HG02759 (cell line): ENCODE data around the gene CRMP1.

Source experiments
- ATAC-seq: cut with Tn5 transposase; IDR thresholded peaks from one replicate; pipeline ENCODE4 v1.9.1; 2021; ENCODE audit warnings: mild to moderate bottlenecking, moderate library complexity; ENCODE audit not compliant: unreplicated experiment

CRMP1 gene

DNA sequence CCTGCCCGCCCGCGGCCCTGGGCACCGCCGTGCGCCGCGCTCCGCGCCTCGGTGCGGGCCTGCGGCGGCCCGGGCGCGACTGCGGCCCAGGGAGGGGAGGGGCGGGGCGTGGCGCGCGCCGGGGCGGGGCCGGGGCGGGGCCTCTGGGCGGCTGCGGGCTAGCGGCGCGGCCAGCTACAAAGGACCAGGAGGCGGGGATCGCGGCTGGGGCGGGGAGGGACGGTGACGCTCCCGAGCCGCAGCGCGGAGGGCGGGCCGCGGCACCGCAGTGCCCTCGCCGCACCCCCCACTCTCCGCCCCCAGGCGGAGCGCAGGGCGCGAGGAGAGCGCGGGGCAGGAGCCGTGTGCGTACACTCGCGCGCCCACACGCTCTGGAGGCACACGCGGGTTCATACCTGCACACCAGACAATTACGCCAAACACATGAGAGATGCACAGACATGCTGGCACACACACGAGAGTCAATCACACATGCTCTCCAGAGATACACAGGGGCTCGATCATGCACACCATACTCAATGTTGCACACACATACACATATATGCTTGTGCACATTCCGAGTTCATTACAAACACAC is at the start of gene CRMP1:
TSS of gene CRMP1 (minus strand) at position 83 of the 577 bp plus-strand sequence. CDS start 117 bp downstream, outside the sequence.
- ATAC-seq: no peak

DNA sequence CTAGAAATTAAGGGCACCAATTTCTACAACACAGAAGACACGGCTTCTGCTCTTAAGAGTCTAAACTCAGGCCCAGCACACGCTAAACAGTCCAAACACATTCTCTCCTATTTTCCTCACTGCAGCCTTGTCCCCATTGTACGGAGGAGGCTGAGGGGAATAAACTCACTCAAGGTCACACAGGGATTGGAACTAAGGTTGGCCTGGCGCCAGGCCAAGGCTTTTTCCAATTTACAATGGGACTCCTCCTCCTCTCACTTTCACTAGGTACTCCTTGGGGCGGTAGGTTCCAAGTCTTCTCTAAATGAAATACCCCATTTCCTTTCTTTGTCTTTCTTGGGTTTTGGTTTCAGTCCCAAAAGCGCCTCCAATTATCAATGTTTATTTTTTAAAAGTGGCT is 48.7 kb upstream of the CRMP1 start:
- ATAC-seq: no peak

DNA sequence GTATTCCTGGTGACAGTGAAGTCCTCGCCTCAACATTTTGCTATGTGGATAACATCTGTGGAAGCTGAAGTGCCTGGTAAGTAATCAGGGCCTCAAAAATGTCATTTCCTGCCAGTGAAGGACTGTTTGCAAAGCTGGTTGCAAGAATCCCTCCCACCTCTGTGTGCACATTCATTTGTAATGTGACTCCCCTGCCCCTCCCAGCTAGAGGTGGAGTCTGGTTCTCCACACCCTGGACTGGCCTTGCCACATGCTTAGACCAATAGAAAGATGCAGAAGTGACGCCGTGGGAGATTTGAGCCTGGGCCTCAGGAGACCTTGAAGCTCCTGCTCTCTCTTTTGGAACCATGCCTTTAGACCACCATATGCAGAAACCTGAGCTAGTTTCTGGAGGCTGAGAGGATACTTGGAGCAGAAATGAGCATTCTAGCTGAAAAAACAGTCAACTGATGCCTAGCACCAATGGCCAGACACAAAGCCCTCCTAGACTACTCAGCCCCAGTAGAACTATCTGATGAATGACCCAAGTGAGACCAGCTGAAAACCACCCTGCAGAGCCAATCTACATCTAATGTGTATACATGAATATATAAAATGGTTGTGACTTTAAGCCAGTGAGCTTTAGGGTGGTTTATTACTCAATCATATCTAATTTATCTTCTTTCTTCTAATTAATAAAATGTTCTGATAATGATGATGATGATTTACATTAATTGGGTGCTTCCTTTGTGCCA is 47.8 kb upstream of the CRMP1 start:
- no peak for ATAC-seq

DNA sequence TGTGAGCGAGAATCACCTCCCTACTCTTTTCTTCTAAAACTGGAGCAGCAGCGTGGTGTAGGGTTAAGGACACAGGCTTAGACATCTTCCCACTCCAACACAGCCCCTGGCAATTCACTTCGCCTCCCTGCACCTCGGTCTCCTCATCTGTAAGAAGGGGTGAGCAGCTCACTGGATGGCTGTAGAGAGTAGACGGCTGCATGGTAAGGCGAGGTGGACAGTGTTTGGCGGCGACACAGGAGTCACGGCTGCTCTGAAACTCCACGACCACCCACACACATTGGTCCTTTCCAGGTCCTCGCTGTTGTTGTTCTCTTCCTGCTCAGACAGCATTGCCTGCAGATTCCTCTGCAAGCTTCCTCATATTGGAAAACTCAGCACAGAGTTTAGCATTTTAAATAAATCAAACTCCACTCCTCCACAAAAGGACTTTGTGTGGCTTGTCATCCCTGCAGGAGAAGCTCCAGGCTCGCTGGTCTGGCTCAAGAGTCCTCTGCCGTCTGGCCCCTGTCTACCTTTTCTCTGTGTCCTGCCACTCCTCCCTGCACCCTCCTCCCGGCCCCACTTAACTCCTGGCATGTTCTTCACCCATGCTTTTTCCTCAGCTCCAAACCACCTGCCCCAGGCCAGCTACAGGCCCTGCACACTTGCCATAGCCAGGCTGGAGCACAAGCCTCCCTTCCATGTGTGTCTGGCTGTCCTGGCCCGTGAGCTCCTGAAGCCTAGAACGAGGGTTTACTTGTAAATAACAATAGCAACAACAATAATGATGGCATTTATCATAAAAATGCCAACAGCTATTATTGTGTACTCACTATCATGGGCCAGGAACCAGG is 41.3 kb upstream of the CRMP1 start:
- ATAC-seq: no peak

DNA sequence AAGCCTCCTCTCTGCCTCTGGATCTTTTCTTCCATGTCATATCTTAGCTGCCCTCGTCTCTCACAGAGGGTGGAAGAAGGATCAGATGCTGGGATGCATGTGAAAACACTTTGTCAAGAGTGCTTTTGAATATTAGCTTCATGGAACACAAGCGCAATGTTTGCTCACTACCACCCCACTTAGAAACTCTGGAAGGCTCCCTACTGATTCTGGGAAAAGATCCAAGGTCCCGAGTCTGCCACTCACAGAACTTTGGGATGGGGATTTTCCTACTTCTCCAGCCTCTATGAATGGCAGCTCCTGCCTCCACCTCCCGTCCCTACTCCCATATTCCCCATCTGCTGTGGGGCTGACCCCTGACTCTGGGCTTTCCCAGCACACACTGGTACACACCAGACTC is 40.2 kb upstream of the CRMP1 start:
- ATAC-seq: no peak

DNA sequence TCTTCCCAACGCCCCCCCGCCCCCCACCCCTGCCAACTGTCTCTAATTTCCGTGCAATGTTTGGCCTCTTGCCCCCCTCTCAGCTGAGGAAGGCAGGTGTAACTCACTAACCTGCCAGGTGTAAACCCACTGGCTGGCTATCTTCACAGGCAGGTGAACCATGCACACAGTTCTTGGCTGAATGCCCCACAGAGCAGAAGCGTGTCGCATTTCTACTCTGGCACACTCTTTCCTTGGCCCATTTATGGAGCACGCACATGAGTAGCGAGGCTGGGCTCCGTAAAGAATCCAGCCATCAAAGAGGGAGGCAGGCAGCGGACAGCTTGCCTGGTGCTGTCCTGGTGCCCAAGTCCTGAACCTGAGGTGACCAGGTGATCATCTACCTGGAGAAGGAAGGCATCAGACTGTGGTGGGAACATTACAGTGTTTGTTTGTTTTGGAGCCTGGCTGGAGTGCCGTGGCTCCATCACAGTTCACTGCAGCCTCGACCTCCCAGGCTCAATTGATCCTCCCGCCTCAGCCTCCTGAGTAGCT is 39.2 kb upstream of the CRMP1 start:
- no peak for ATAC-seq

DNA sequence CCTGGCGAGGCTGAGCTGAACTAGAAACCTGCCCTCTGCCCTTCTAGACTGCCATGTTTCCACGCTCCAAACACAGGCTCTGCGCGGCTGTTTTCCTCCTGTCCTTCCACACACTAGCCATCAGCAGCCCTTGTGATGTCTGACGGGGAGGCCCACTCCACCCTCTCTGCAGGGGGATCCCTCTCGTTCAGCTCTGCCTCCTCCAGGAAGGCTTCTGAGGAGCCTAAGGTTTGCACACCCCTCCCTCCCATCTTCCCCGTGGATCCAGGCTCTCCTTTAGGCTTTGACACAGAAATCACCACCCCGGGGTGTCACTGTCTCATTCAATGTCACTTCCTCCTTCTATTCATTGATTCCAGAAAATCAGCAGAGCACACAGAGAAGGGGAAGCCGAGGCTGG is 38.6 kb upstream of the CRMP1 start:
- ATAC-seq: no peak

DNA sequence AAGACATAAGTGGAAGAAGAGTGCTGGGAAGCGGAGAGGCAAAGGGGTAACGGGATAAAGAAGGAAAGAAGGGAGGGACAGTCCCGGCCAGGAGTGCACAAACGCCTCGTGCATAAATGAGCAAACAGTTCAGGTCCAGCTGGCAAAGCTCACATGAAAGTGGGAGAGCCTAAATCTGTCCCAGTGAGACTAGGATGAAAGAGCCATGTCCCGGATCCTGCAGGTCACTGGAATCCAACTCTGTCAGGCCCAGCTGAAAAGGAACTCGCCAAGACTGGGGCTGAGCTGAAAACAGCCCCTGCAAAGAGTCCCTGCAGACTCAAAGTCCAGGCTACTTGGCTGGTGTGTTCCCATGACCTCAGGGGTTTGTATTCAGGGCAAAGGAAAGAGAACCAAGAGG is 38.0 kb upstream of the CRMP1 start:
- no peak for ATAC-seq

DNA sequence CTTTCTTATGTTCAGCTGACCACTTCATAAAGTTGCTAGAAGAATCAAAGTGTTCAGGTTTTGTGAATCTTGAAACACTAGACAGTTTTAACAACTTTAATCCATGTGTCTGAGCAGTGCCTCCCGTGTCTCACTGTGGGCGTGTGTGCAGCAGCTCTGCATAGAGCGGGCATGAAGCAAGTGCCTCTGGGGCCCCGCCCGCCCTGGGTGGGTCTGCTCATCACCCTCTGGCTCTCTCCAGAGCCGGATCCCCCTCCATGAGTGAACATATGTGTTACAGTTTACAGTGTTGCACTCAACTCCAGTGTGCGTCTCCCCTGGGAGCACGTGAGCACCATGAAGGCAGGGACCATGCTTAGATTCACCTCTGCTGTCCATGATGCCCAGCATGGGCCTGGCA is 37.6 kb upstream of the CRMP1 start:
- ATAC-seq: no peak

DNA sequence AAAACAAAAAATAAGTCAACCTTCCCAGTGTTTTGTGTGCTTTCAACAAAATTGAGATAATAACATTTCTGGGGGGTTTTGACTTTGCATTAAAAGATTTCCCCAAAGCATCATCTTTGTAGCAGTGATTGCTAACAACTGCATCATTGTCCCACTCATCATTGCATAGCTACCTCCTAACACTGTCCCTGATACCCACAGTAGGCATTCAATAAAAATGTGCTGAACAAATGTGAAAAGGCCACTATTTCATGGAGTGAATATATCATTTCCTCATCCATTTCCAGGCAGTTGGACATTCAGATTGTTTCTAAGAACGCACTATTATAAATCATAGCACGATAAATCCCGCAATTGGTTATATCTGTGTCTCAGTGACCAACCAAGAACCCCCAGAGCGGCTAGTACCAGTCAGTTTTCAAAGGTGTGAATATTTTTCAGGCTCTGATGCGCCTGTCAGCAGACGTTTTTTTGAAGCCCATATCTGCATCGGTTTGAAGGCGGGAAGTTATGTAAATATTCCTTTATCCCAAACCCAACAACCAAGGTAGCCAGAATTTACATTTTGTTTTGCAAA is 36.0 kb upstream of the CRMP1 start:
- no peak for ATAC-seq

DNA sequence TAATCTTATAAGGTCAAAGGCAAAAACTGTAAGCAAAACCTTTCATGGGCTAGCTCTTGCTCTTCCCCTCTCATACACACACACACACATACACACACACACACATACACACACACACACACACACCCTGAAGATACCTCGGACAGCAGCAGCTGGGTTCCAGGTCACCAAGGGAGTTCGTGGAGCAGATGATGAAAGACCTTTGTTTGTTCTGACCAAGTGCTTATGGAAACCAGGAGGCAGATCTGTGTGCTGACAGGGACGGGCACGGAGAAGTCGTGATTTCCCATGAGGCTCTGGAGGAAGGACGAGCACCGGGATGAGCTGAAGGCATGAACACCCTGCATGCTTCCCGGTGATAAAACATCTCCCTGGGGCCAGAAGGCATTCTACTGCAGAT is 35.4 kb upstream of the CRMP1 start:
- ATAC-seq: no peak

DNA sequence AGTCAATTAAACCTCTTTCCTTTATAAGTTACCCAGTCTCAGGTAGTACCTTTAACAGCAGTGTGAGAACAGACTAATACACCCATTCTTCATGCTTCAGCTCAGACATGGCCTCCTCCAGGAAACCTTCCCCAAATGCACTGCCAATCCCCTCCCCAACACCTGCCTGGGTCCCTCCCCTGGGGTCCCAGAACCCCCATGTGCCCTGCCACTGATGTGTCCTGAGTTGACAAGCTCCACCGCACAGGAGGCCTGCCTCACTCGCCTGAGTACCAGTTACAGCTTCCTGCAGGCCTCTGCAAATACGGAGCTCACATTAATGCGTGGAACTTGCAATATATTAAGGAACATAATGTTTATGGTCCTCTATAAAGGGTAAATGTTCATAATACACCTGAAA is 34.9 kb upstream of the CRMP1 start:
- ATAC-seq: no peak

DNA sequence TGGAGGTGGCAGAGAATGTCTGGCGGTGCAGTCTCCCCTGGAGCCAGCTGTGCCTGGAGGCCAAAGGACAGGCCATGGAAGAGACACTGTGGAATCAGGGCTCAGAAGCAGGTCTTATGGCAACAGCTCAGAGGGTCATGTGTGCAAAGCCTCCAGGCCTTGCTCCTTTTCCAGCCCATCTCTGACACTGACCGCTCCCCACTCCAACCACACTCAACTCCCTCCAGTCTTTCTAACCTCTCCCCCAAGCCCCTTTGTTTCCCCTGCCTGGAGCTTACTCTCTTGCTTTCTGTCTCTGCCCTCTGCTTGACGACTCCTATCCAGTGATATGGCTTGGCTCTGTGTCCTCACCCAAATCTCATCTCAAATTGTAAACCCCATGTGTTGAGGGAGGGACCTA is 34.2 kb upstream of the CRMP1 start:
- no peak for ATAC-seq

DNA sequence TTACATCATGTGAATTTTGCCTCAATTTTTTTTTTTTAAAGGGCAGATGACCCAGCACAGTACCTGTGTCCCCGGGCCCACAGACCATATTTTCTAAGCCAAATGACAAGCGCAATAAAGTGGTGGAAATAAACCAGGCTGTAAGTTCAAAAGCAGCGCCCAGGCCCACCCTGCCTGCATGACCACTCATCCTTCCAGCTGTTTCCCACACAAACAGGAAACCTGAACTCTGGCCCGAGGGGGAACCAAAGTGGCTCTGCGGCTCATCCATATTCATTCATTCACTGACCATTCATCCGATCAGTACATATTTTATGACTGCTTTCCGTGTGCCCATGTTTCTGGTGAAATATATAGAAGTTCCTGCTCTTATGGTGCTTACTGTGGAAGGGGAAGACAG is 33.7 kb upstream of the CRMP1 start:
- ATAC-seq: no peak

DNA sequence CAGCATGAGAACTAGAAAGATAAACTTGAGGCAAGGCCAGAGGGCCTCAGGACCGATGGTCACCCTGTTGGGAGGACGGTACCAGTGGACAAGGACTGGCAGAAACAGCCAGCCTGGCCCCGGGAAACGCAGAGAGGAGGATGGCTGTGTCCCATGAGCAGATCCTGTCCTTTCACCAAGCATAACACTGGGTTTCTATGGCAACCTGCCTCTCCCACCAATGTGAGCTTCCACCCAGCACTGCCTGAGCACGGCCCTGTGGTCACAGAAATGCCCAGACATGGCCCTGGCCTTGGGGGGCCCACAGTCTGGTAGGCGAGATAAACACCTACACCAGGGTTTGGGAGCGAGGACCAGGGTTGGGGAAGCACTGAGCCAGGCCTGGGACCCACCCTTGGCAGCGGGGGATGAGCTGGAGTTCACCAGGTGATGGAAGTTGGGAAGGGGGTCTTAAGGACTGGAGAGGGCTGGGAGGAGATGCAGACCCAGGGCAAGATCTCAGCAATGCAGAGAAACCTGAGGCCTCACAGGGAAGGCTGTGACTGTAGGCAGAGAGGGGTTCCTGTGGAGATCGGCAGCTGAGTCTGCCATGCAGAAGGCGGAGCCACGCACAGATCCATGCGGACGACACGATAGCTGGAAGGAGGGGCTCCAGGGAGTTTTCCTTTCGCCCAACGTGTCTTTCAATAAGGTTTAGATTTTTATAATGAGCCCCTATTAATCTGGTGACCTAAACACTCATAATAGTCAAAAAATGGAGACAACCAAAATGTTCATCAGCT is 32.7 kb upstream of the CRMP1 start:
- ATAC-seq: no peak

DNA sequence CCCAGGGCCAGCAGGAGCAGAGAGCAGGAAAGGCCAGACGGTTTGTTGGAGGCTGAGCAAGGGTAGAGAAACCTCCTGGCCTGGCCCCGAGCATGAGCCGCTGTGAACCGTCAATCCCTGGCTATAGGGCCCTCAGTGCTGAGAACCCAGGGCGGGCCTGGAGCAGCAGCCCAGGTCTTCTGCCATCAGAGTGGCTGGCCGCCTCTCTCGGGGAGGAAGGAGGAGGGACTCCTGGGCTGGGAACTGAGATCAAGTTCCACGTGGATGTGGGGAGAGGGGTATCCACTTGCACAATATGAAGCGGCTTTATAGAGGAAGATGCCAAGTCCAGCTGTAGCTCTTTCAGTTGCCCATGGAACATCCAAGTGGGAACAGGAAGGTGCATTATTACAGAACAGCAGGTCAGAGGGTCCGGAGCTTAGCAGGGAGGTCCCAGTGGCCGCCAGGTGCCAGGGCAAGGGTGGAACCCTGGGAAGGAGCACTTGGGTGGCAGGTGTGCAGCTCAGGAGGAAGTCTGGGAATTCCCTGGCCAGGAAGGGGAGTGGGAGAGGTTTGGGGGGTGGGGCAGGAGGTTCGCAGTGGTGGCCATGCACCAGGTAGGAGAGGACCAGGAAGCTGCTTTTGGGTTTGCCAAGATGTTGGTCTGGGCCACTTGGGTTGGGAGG is 31.7 kb upstream of the CRMP1 start:
- ATAC-seq: no peak

DNA sequence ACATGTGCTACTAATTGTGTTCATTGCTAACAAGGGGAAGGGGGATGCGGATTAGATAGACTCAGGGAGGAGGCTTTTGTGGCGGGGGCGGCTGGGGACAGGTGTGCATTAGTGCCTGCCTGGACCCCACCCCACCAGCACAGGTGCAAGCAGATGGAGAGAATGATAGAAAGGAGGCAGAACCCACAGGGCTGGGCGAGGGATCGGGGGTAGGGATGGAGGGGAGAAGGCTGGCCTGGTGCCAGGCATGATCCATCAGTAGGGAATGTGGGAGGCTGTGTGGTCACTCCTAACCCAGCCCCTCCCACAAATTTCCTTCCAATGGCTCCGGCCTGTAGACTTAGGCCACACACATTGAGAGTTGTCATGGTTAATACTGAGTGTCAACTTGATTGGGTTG is 30.5 kb upstream of the CRMP1 start:
- ATAC-seq: no peak

DNA sequence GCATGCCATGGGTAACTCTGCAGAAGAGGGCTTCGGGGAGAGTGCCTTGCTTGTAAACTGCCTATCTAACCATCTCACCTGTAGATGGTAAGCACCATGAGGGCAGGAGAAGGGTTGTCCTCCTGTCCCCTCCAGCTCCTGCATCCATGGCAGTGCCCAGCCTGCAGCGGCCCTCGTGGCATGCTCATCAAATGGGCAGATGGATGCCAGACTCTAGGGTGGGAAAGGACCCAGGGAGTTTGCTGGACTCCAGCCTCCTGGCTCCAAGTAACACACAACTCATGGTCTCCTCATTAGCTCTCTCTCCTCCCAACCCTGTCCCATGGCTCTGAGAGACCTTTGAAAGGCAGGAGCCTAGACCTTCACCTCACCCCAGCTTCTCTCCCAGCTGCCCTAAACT is 29.7 kb upstream of the CRMP1 start:
- ATAC-seq: no peak

DNA sequence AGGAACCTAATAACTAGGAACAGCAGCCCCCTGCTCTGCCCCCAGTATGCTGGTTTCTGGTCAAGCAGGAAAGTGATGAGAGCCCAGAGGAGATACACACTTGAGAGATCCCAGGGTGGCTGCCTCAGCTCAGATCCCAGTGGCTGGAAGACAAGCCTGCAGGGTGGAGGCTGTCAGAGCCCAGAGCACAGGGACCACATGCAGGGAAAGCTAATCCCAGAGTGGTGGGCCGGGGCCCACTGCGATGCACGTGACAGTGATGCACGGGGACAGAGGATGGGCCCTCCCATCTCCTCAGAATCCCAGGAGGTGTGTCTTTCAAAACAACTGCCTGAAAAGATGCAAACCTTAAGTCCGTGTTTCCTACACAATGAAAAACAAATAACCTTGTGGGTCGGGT is 29.1 kb upstream of the CRMP1 start:
- ATAC-seq: no peak
